Right atrium auricular region (tissue), 2 donors: Measurements from ENCODE around the gene AFF4. TPM values are rescaled to one million over a fixed set of nuclear protein-coding genes. Genes with fewer than 3 reads are reported as not detected.

Source experiments
- DNase-seq: peaks from one replicate; pipeline ENCODE4 v3.0.0-alpha.2; 2019; ENCODE audit warnings: low spot score
- H3K27ac ChIP-seq, 2 donors: fragments of 200-600 bp; sonication (generic); 1 replicate in 1 of 2; 2 replicates in 1 of 2; pipeline ENCODE4 v1.5.1; 2016 to 2019
- H3K27me3 ChIP-seq, 2 donors: fragments of 200-600 bp; sonication (generic); one replicate each; pipeline versions ENCODE4 v1.5.1 to v1.6.0; 2017 to 2019
- H3K36me3 ChIP-seq: fragments of 200-600 bp; sonication (generic); one replicate; pipeline ENCODE4 v1.5.1; 2016
- H3K4me1 ChIP-seq, 2 donors: fragments of 200-600 bp; sonication (generic); one replicate each; pipeline versions ENCODE4 v1.5.1 to v1.6.0; 2017 to 2019
- H3K4me3 ChIP-seq, 2 donors: fragments of 200-600 bp; sonication (generic); 1 replicate in 1 of 2; 2 replicates in 1 of 2; pipeline ENCODE4 v1.5.1; 2017 to 2019; ENCODE audit warnings: mild to moderate bottlenecking in 1 of 2, moderate library complexity in 1 of 2
- H3K9me3 ChIP-seq, 2 donors: fragments of 200-600 bp; sonication (generic); one replicate each; pipeline ENCODE4 v1.5.1; 2019
- CTCF ChIP-seq, 2 donors: fragments of 200-600 bp; sonication (generic); IDR thresholded peaks; one replicate each; pipeline ENCODE4 v1.5.1; 2019; ENCODE audit warnings: antibody characterized with exemption in 2 of 2
- total RNA-seq, 2 donors: library from RNA; depleted of rRNA; stranded (reverse); fragments of >200 nt; gene quantifications; one replicate each; pipeline ENCODE4 v1.1.0, GENCODE V29; 2016

Gene AFF4
- total RNA-seq, 2 donors from 2014 or later = 36.8 to 47.3 TPM

GRCh38 chr5:132901036-132901435, 62.4 kb downstream of the AFF4 start:
- no peaks in the 10 kb centered on the region for H3K9me3 ChIP-seq
- H3K4me3 ChIP-seq = no peak overlapping the region
- H3K27me3 ChIP-seq = no peaks in the 10 kb centered on the region
- no peak for DNase-seq
- H3K36me3 ChIP-seq = peaks cover 51% of the 10 kb centered on the region
- no peak for TF ChIP-seq CTCF (IDR thresholded peaks at IDR 0.05)
- H3K27ac ChIP-seq = no peak overlapping the region
- H3K4me1 ChIP-seq = peaks cover 0 to 2% of the 10 kb centered on the region in 2 donors

DNA sequence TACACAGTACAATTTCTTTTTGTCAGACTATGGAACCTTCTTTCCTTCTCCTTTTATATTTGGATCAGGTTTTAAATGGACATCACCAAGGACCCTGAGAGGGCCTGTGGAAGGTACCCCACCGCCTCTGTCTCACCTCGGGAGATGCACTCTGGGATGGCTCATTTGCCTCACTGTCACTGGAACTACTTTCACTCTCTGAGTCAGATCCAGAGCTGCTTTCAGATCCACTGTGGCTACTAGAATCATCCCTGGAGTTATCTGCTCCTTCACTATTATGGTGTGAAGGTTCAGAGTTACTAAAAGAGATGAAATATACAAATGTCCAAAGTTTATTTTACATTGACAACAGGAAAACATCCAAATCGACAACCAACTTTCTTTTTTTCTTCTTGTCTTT, 65.3 kb downstream of the AFF4 start:
- no peak for DNase-seq
- Histone ChIP-seq H3K9me3 (no peaks in the 10 kb centered on the region), H3K27ac (no peak overlapping the region), H3K4me3 (no peak overlapping the region), H3K27me3 (no peaks in the 10 kb centered on the region), H3K4me1 (peaks cover 0 to 7% of the 10 kb centered on the region in 2 donors), H3K36me3 (peaks cover 68% of the 10 kb centered on the region)
- TF ChIP-seq CTCF (IDR thresholded peaks at IDR 0.05) = no peak

DNA sequence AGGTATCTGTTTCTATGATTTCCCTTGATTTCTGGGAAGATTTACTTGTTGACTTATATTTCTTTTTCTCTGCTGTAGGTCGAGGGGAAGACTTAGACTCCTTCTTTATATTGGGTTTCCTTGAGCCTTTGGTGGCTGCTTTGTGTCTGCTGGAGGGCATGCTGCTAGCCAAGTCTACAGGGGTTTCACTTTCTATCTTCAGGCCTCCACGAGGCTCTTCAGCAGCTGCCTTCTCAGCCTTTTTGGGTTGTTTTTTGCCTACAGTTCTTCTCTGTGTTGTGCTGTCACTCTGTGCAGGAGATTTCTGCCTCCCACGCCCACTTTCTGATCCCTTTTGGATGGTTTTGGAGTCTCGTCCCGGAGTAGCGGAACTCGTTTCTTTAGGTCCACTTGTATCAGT, 66.7 kb downstream of the AFF4 start:
- Histone ChIP-seq H3K9me3 (no peaks in the 10 kb centered on the region), H3K27me3 (no peaks in the 10 kb centered on the region), H3K4me3 (no peak overlapping the region), H3K36me3 (peaks cover 77% of the 10 kb centered on the region), H3K4me1 (peaks cover 0 to 7% of the 10 kb centered on the region in 2 donors), H3K27ac (no peak overlapping the region)
- DNase-seq = no peak
- no peak for TF ChIP-seq CTCF (IDR thresholded peaks at IDR 0.05)

- no peak for TF ChIP-seq CTCF (IDR thresholded peaks at IDR 0.05)
- Histone ChIP-seq H3K27me3 (no peaks in the 10 kb centered on the region), H3K4me3 (no peak overlapping the region)
These were observed 67.6 kb downstream of the AFF4 start for GRCh38 chr5:132895719-132896305.

GRCh38 chr5:132890817-132891216, 72.6 kb downstream of the AFF4 start:
- peaks cover 81% of the 10 kb centered on the region for H3K36me3 ChIP-seq
- no peak overlapping the region for H3K4me3 ChIP-seq
- H3K27me3 ChIP-seq = no peaks in the 10 kb centered on the region
- peaks cover 0 to 4% of the 10 kb centered on the region in 2 donors for H3K4me1 ChIP-seq
- no peaks in the 10 kb centered on the region for H3K9me3 ChIP-seq
- TF ChIP-seq CTCF (IDR thresholded peaks at IDR 0.05) = no peak
- H3K27ac ChIP-seq = no peak overlapping the region
- DNase-seq = no peak

More at GRCh38 chr5:132895719-132896305, 67.6 kb downstream of the AFF4 start:
- no peak for DNase-seq
- Histone ChIP-seq H3K4me1 (peaks cover 0 to 7% of the 10 kb centered on the region in 2 donors), H3K27ac (no peak overlapping the region), H3K9me3 (no peaks in the 10 kb centered on the region), H3K36me3 (peaks cover 78% of the 10 kb centered on the region)

- no peaks in the 10 kb centered on the region for H3K9me3 ChIP-seq
- no peak for TF ChIP-seq CTCF (IDR thresholded peaks at IDR 0.05)
- DNase-seq = no peak
- no peaks in the 10 kb centered on the region for H3K4me1 ChIP-seq
- H3K4me3 ChIP-seq = no peak overlapping the region
- no peaks in the 10 kb centered on the region for H3K27me3 ChIP-seq
- peaks cover 83% of the 10 kb centered on the region for H3K36me3 ChIP-seq
- no peak overlapping the region for H3K27ac ChIP-seq
These were observed 73.9 kb downstream of the AFF4 start for GRCh38 chr5:132889501-132889900.
